HepG2 (cell line): ENCODE data around the gene WBP1. TPM values are rescaled to one million over a fixed set of nuclear protein-coding genes. Genes with fewer than 3 reads are reported as not detected.

Source experiments
- BHLHE40 ChIP-seq: IDR thresholded peaks from 2 replicates; pipeline ENCODE4 v1.6.1; 2011; ENCODE audit warnings: low read length, improper control_type of control experiment
- CC2D1A ChIP-seq: sonication (generic); formaldehyde crosslinking; IDR thresholded peaks from 2 replicates; pipeline ENCODE4 v1.8.1; 2023; ENCODE audit warnings: mild to moderate bottlenecking, missing genetic modification reagents
- CENPX ChIP-seq: sonication (generic); formaldehyde crosslinking; IDR thresholded peaks from 2 replicates; pipeline ENCODE4 v1.9.0; 2021; ENCODE audit warnings: mild to moderate bottlenecking, missing genetic modification reagents, moderate library complexity
- CHD2 ChIP-seq: IDR thresholded peaks from 2 replicates; pipeline ENCODE4 v1.6.1; 2011; ENCODE audit warnings: low read depth, low read length, improper control_type of control experiment
- CHD4 ChIP-seq: fragments of 200-600 bp; sonication (generic); IDR thresholded peaks from 2 replicates; pipeline ENCODE4 v1.7.0; 2017; ENCODE audit warnings: mild to moderate bottlenecking, low read length, borderline replicate concordance
- EED ChIP-seq: sonication (generic); formaldehyde crosslinking; IDR thresholded peaks from 2 replicates; pipeline ENCODE4 v1.5.0; 2020; ENCODE audit warnings: mild to moderate bottlenecking, missing genetic modification reagents
- ETV6 ChIP-seq: sonication (generic); formaldehyde crosslinking; conservative IDR thresholded peaks from 2 replicates; pipeline ENCODE4 v1.4.0; 2020; ENCODE audit warnings: missing genetic modification reagents
- FOXO1 ChIP-seq: sonication (generic); formaldehyde crosslinking; IDR thresholded peaks from 2 replicates; pipeline ENCODE4 v1.4.0; 2020; ENCODE audit warnings: missing genetic modification reagents
- HCFC1 ChIP-seq: fragments of 150-350 bp; IDR thresholded peaks from 2 replicates; pipeline ENCODE4 v1.6.1; 2014; ENCODE audit warnings: low read depth, low read length
- RELA ChIP-seq: sonication (generic); formaldehyde crosslinking; IDR thresholded peaks from 2 replicates; pipeline ENCODE4 v1.4.0; 2020; ENCODE audit warnings: missing genetic modification reagents
- SMAD3 ChIP-seq: sonication (generic); formaldehyde crosslinking; IDR thresholded peaks from 2 replicates; pipeline ENCODE4 v1.4.0; 2020; ENCODE audit warnings: missing genetic modification reagents
- SOX5 ChIP-seq: IDR thresholded peaks from 2 replicates; pipeline ENCODE4 v1.6.1; 2016; ENCODE audit warnings: borderline replicate concordance
- SSRP1 ChIP-seq: IDR thresholded peaks from 2 replicates; pipeline ENCODE4 v1.6.1; 2016; ENCODE audit warnings: control low read depth
- STAT5B ChIP-seq: sonication (generic); formaldehyde crosslinking; IDR thresholded peaks from 2 replicates; pipeline ENCODE4 v1.4.0; 2020; ENCODE audit warnings: missing genetic modification reagents
- ZNF24 ChIP-seq: fragments of 450-650 bp; IDR thresholded peaks from 2 replicates; pipeline ENCODE4 v1.6.1; 2017; ENCODE audit warnings: antibody characterized with exemption, mild to moderate bottlenecking
- ZNF501 ChIP-seq: sonication (generic); formaldehyde crosslinking; IDR thresholded peaks from 2 replicates; pipeline ENCODE4 v1.5.1; 2020; ENCODE audit warnings: mild to moderate bottlenecking, moderate library complexity, missing genetic modification reagents
- ZNF569 ChIP-seq: sonication (generic); formaldehyde crosslinking; IDR thresholded peaks from 2 replicates; pipeline ENCODE4 v1.5.0; 2020; ENCODE audit warnings: mild to moderate bottlenecking, missing genetic modification reagents, moderate library complexity, borderline replicate concordance
- ZNF660 ChIP-seq: sonication (generic); formaldehyde crosslinking; IDR thresholded peaks from 2 replicates; pipeline ENCODE4 v1.5.1; 2020; ENCODE audit warnings: mild to moderate bottlenecking, low read depth, missing genetic modification reagents, borderline replicate concordance
- ZNF678 ChIP-seq: sonication (generic); formaldehyde crosslinking; IDR thresholded peaks from 2 replicates; pipeline ENCODE4 v1.4.0; 2020; ENCODE audit warnings: mild to moderate bottlenecking, missing genetic modification reagents
- ZNF883 ChIP-seq: sonication (generic); formaldehyde crosslinking; IDR thresholded peaks from 2 replicates; pipeline ENCODE4 v1.5.1; 2020; ENCODE audit warnings: mild to moderate bottlenecking, missing genetic modification reagents; ENCODE audit errors: not compliant biosample characterization
- ZSCAN20 ChIP-seq: sonication (generic); formaldehyde crosslinking; IDR thresholded peaks from 2 replicates; pipeline ENCODE4 v1.4.0; 2020; ENCODE audit warnings: missing genetic modification reagents, mild to moderate bottlenecking, borderline replicate concordance
- polyA plus RNA-seq, 8 experiments: library from polyadenylated mRNA; depleted of rRNA in 3 of 8; stranded (reverse) in 7 of 8; unstranded in 1 of 8; fragments of >200 nt; fragmentation: Illumina TruSeq in 4 of 8; extraction: Trizol in 4 of 8; gene quantifications; 2 replicates each; pipeline versions ENCODE4 v1.2.1 to v1.2.3, GENCODE V29; 2011 to 2016; ENCODE audit warnings: low read depth in 4 of 8, missing spikeins in 1 of 8, mixed read lengths in 1 of 8; ENCODE audit not compliant: insufficient read depth in 1 of 8
- total RNA-seq, 5 experiments: library from RNA; depleted of rRNA; stranded (reverse); fragments of >200 nt; fragmentation: Illumina TruSeq; extraction: Trizol; gene quantifications; 2 replicates each; pipeline ENCODE4 v1.2.3, GENCODE V29; 2016; ENCODE audit warnings: low read depth in 1 of 5
- TF ChIP-seq, protein P1 (sequence below): sonication (generic); formaldehyde crosslinking; conservative IDR thresholded peaks from 2 replicates; pipeline ENCODE4 v1.4.0; 2020; ENCODE audit warnings: mild to moderate bottlenecking, missing genetic modification reagents, moderate library complexity
- TF ChIP-seq, protein P2 (sequence below): sonication (generic); formaldehyde crosslinking; conservative IDR thresholded peaks from 2 replicates; pipeline ENCODE4 v1.4.0; 2020; ENCODE audit warnings: missing genetic modification reagents
- TF ChIP-seq, protein P3 (sequence below): sonication (generic); formaldehyde crosslinking; IDR thresholded peaks from 2 replicates; pipeline ENCODE4 v1.4.0; 2020; ENCODE audit warnings: mild to moderate bottlenecking, low read depth, missing genetic modification reagents
- TF ChIP-seq, protein P4 (sequence below): IDR thresholded peaks from 2 replicates; pipeline ENCODE4 v1.6.1; 2018; ENCODE audit warnings: missing genetic modification reagents, mild to moderate bottlenecking, missing compliant biosample characterization

WBP1 gene
- total and polyA plus RNA-seq, 2 of the 13 experiments (the other 11 are each of a cell fraction or from before 2014, with no cell fraction given), result 38.8 to 85.7 TPM

DNA sequence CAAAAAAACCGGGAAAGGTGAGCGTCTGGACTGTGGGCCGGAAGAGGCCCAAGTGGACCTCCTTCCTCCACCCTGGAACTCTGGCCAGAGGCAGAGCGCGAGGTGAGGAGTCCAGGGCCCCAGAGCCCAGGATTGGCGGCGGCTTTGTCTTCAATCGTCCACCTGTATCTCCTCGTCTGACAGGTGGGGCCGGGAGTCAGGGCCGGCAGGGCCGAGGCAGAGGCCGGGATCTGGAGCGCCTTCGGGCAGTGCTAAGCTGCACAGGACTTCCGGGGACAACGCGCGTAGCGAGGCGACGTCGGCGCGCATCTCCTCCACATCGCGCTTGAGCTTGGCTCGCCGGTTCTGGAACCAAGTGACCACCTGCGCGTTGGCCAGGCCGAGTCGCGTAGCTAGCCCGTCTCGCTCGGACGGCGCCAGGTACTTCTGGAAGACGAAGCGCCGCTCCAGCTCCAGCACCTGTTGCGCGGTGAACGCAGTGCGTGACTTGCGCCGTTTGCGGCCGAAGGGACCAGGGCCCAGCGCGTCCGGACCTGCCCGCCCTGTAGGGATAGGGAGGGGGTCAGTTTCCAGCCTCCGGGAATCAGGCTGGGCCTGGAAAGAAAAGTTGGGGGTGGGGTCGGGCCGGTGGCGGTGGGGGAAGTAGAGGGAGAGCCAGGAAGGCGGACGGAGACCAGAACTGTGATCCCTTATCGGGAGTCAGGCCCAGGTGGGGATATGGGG, 39.7 kb downstream of the WBP1 start (continued):
- TF ChIP-seq CENPX (no peak), ZNF569 (CRISPR knock-in tag) (no peak), SSRP1 (CRISPR knock-in tag) (no peak), BHLHE40 (no peak), ZNF24 (no peak), FOXO1 (CRISPR knock-in tag) (no peak; the same call in 1 of the 2 replicates), CC2D1A (CRISPR knock-in tag) (no peak), ZNF501 (CRISPR knock-in tag) (peak; percentile 10; the same call in 1 of the 2 replicates), ETV6 (CRISPR knock-in tag) (no peak), ZNF883 (CRISPR knock-in tag) (no peak), SMAD3 (CRISPR knock-in tag) (no peak), ZSCAN20 (CRISPR knock-in tag) (no peak), EED (CRISPR knock-in tag) (peak; percentile 86), ZNF660 (CRISPR knock-in tag) (no peak), CHD4 (no peak), RELA (CRISPR knock-in tag) (no peak), ZNF678 (no peak), SOX5 (CRISPR knock-in tag) (no peak), CHD2 (no peak), STAT5B (CRISPR knock-in tag) (no peak), HCFC1 (no peak)
- TF ChIP-seq, protein P1, sequence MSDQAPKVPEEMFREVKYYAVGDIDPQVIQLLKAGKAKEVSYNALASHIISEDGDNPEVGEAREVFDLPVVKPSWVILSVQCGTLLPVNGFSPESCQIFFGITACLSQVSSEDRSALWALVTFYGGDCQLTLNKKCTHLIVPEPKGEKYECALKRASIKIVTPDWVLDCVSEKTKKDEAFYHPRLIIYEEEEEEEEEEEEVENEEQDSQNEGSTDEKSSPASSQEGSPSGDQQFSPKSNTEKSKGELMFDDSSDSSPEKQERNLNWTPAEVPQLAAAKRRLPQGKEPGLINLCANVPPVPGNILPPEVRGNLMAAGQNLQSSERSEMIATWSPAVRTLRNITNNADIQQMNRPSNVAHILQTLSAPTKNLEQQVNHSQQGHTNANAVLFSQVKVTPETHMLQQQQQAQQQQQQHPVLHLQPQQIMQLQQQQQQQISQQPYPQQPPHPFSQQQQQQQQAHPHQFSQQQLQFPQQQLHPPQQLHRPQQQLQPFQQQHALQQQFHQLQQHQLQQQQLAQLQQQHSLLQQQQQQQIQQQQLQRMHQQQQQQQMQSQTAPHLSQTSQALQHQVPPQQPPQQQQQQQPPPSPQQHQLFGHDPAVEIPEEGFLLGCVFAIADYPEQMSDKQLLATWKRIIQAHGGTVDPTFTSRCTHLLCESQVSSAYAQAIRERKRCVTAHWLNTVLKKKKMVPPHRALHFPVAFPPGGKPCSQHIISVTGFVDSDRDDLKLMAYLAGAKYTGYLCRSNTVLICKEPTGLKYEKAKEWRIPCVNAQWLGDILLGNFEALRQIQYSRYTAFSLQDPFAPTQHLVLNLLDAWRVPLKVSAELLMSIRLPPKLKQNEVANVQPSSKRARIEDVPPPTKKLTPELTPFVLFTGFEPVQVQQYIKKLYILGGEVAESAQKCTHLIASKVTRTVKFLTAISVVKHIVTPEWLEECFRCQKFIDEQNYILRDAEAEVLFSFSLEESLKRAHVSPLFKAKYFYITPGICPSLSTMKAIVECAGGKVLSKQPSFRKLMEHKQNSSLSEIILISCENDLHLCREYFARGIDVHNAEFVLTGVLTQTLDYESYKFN, result no peak
- TF ChIP-seq, protein P2, sequence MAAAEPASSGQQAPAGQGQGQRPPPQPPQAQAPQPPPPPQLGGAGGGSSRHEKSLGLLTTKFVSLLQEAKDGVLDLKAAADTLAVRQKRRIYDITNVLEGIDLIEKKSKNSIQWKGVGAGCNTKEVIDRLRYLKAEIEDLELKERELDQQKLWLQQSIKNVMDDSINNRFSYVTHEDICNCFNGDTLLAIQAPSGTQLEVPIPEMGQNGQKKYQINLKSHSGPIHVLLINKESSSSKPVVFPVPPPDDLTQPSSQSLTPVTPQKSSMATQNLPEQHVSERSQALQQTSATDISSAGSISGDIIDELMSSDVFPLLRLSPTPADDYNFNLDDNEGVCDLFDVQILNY, result no peak
- TF ChIP-seq, protein P3, sequence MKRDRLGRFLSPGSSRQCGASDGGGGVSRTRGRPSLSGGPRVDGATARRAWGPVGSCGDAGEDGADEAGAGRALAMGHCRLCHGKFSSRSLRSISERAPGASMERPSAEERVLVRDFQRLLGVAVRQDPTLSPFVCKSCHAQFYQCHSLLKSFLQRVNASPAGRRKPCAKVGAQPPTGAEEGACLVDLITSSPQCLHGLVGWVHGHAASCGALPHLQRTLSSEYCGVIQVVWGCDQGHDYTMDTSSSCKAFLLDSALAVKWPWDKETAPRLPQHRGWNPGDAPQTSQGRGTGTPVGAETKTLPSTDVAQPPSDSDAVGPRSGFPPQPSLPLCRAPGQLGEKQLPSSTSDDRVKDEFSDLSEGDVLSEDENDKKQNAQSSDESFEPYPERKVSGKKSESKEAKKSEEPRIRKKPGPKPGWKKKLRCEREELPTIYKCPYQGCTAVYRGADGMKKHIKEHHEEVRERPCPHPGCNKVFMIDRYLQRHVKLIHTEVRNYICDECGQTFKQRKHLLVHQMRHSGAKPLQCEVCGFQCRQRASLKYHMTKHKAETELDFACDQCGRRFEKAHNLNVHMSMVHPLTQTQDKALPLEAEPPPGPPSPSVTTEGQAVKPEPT (CRISPR knock-in tag), result 0 out of 2 replicates have a peak, but pooled peaks have one; percentile 40
- TF ChIP-seq, protein P4, sequence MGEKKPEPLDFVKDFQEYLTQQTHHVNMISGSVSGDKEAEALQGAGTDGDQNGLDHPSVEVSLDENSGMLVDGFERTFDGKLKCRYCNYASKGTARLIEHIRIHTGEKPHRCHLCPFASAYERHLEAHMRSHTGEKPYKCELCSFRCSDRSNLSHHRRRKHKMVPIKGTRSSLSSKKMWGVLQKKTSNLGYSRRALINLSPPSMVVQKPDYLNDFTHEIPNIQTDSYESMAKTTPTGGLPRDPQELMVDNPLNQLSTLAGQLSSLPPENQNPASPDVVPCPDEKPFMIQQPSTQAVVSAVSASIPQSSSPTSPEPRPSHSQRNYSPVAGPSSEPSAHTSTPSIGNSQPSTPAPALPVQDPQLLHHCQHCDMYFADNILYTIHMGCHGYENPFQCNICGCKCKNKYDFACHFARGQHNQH (CRISPR knock-in tag), result 0 out of 2 replicates have a peak, but pooled peaks have one; percentile 4
